SK-N-SH (cell line): Measurements from ENCODE around the gene TRIM46.

Experiments
- CTCF ChIP-seq: fragments of 200-600 bp; sonication (generic); IDR thresholded peaks from 2 replicates; pipeline ENCODE4 v1.6.1; 2017; ENCODE audit warnings: antibody characterized with exemption, mild to moderate bottlenecking, moderate library complexity
- ELF1 ChIP-seq: IDR thresholded peaks from 2 replicates; pipeline ENCODE4 v1.4.0; 2012
- MAX ChIP-seq: IDR thresholded peaks from 2 replicates; pipeline ENCODE4 v1.4.0; 2012; ENCODE audit warnings: low read depth
- NRF1 ChIP-seq: IDR thresholded peaks from 2 replicates; pipeline ENCODE4 v1.6.1; 2012; ENCODE audit warnings: low read depth, mild to moderate bottlenecking, low read length
- POLR2AphosphoS5 ChIP-seq: IDR thresholded peaks from 2 replicates; pipeline ENCODE4 v1.6.1; 2012; ENCODE audit warnings: low read depth, low read length
- SMC3 ChIP-seq: IDR thresholded peaks from 2 replicates; pipeline ENCODE4 v1.6.1; 2012; ENCODE audit warnings: low read depth, low read length, improper control_type of control experiment
- USF2 ChIP-seq: fragments of 150-350 bp; IDR thresholded peaks from 2 replicates; pipeline ENCODE4 v1.6.1; 2017; ENCODE audit warnings: antibody characterized with exemption, low read length, low read depth, borderline replicate concordance
- YY1 ChIP-seq: IDR thresholded peaks from 2 replicates; pipeline ENCODE4 v1.4.0; 2012; ENCODE audit warnings: low read depth, mild to moderate bottlenecking
- TF ChIP-seq, protein P1 (sequence below): fragments of 150-350 bp; IDR thresholded peaks from 2 replicates; pipeline ENCODE4 v1.6.1; 2016; ENCODE audit warnings: mild to moderate bottlenecking, low read depth, low read length

- no peak for TF ChIP-seq SMC3
- TF ChIP-seq, protein P1, sequence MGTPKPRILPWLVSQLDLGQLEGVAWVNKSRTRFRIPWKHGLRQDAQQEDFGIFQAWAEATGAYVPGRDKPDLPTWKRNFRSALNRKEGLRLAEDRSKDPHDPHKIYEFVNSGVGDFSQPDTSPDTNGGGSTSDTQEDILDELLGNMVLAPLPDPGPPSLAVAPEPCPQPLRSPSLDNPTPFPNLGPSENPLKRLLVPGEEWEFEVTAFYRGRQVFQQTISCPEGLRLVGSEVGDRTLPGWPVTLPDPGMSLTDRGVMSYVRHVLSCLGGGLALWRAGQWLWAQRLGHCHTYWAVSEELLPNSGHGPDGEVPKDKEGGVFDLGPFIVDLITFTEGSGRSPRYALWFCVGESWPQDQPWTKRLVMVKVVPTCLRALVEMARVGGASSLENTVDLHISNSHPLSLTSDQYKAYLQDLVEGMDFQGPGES = no peak
- TF ChIP-seq MAX = no peak
- peak; percentile 91 for TF ChIP-seq CTCF
- TF ChIP-seq POLR2AphosphoS5 = peak; percentile 94
- peak; percentile 95 for TF ChIP-seq NRF1
- TF ChIP-seq YY1 = no peak
- peak; percentile 69 for TF ChIP-seq ELF1
- no peak for TF ChIP-seq USF2
These were observed 744 bp upstream of the TRIM46 start, which contains the start of gene KRTCAP2 for GRCh38 chr1:155172732-155173477.
